ENCODE measurements around the gene CPO. TPM values are rescaled to one million over a fixed set of nuclear protein-coding genes. Genes with fewer than 3 reads are reported as not detected.

The CPO gene
- polyA plus RNA-seq, 1 donor (not counting 4 experiments of a cell fraction or from before 2014, with no cell fraction given): 0.25 TPM

- dilution Hi-C loops (cut with MboI; ENCODE audit: extremely low pct_ligation_motif_present, low sequenced_read_pairs): no loop called here
- H3K9me1 ChIP-seq (ENCODE audit: control insufficient read depth, extremely low read depth, insufficient read depth, low read length): no peaks in the 10 kb centered on the region
- H3K4me3 ChIP-seq (ENCODE audit: control insufficient read depth in 2 of 3, extremely low read depth in 1 of 3, insufficient read depth in 2 of 3, low read depth in 1 of 3, low read length in 3 of 3): no peak overlapping the region
- no peaks in the 10 kb centered on the region for H3K9me3 ChIP-seq (ENCODE audit: control insufficient read depth, low read depth, low read length)
- no peaks in the 10 kb centered on the region for H3K4me1 ChIP-seq (ENCODE audit: control insufficient read depth, extremely low read depth, insufficient read depth, low read length)
- H4K20me1 ChIP-seq (ENCODE audit: control insufficient read depth, extremely low read depth, insufficient read depth, low read length): no peaks in the 10 kb centered on the region
- no peaks in the 10 kb centered on the region for H3K79me2 ChIP-seq (ENCODE audit: control insufficient read depth, insufficient read depth, low read length)
- DNase-seq (ENCODE audit: low read depth, low spot score) (no peak), FAIRE-seq (no peak)
- H3K36me3 ChIP-seq (ENCODE audit: control insufficient read depth in 2 of 2, extremely low read depth in 1 of 2, insufficient read depth in 2 of 2, low read length in 2 of 2): no peaks in the 10 kb centered on the region
- no peak overlapping the region for H2AFZ ChIP-seq (ENCODE audit: control insufficient read depth, low read length)
- no peaks in the 10 kb centered on the region for H3K27me3 ChIP-seq (ENCODE audit: control insufficient read depth, extremely low read depth, insufficient read depth, low read length)
- no peak overlapping the region for H3K4me2 ChIP-seq (ENCODE audit: control insufficient read depth, extremely low read depth, insufficient read depth, low read depth, low read length)
- H3K27ac ChIP-seq (ENCODE audit: control insufficient read depth, insufficient read depth, low read length): no peak overlapping the region
- TF ChIP-seq EZH2 (IDR thresholded peaks at IDR 0.05; ENCODE audit: low read length) (no peak), CTCF (optimal IDR thresholded peaks at IDR 0.05 in 1 of 3, IDR thresholded peaks at IDR 0.05 in 1 of 3, conservative IDR thresholded peaks at IDR 0.05 in 1 of 3; ENCODE audit: extremely low read depth in 1 of 3, insufficient read depth in 2 of 3, low read length in 3 of 3) (no peak)
- H3K9ac ChIP-seq (ENCODE audit: control insufficient read depth, extremely low read depth, insufficient read depth, low read length): no peak overlapping the region
Observed at GRCh38 chr2:206890926-206891325, 48.4 kb upstream of the CPO start.

GRCh38 chr2:206915121-206915520 lies 24.2 kb upstream of the CPO start:
- Histone ChIP-seq H3K4me2 (ENCODE audit: control insufficient read depth, extremely low read depth, insufficient read depth, low read depth, low read length) (no peak overlapping the region), H3K9me1 (ENCODE audit: control insufficient read depth, extremely low read depth, insufficient read depth, low read length) (no peaks in the 10 kb centered on the region), H3K36me3 (ENCODE audit: control insufficient read depth in 2 of 2, extremely low read depth in 1 of 2, insufficient read depth in 2 of 2, low read length in 2 of 2) (no peaks in the 10 kb centered on the region), H3K9ac (ENCODE audit: control insufficient read depth, extremely low read depth, insufficient read depth, low read length) (no peak overlapping the region), H3K4me1 (ENCODE audit: control insufficient read depth, extremely low read depth, insufficient read depth, low read length) (peaks cover 3% of the 10 kb centered on the region), H2AFZ (ENCODE audit: control insufficient read depth, low read length) (no peak overlapping the region), H4K20me1 (ENCODE audit: control insufficient read depth, extremely low read depth, insufficient read depth, low read length) (no peaks in the 10 kb centered on the region), H3K27ac (ENCODE audit: control insufficient read depth, insufficient read depth, low read length) (no peak overlapping the region), H3K27me3 (ENCODE audit: control insufficient read depth, extremely low read depth, insufficient read depth, low read length) (no peaks in the 10 kb centered on the region), H3K4me3 (ENCODE audit: control insufficient read depth in 2 of 3, extremely low read depth in 1 of 3, insufficient read depth in 2 of 3, low read depth in 1 of 3, low read length in 3 of 3) (no peak overlapping the region), H3K9me3 (ENCODE audit: control insufficient read depth, low read depth, low read length) (no peaks in the 10 kb centered on the region), H3K79me2 (ENCODE audit: control insufficient read depth, insufficient read depth, low read length) (no peaks in the 10 kb centered on the region)
- FAIRE-seq (peak; percentile 66), DNase-seq (ENCODE audit: low read depth, low spot score) (peak; percentile 26)
- dilution Hi-C loops (cut with MboI; ENCODE audit: extremely low pct_ligation_motif_present, low sequenced_read_pairs): no loop called here
- TF ChIP-seq CTCF (optimal IDR thresholded peaks at IDR 0.05 in 1 of 3, IDR thresholded peaks at IDR 0.05 in 1 of 3, conservative IDR thresholded peaks at IDR 0.05 in 1 of 3; ENCODE audit: extremely low read depth in 1 of 3, insufficient read depth in 2 of 3, low read length in 3 of 3) (no peak), EZH2 (IDR thresholded peaks at IDR 0.05; ENCODE audit: low read length) (no peak)
